Cardiac muscle cell (in vitro differentiated cells and primary cell): ENCODE data around the gene MYL12B. TPM values are rescaled to one million over a fixed set of nuclear protein-coding genes. Genes with fewer than 3 reads are reported as not detected.

Experiments used
- DNase-seq, 2 donors: peaks; one replicate each; pipeline versions ENCODE4 v3.0.0 to v3.0.0-alpha.2; 2010 to 2017; ENCODE audit warnings: low read depth in 1 of 2, low spot score in 1 of 2
- H3K27ac ChIP-seq: fragments of 200-600 bp; sonication (generic); 2 replicates; pipeline ENCODE4 v1.5.1; 2016
- H3K27me3 ChIP-seq: fragments of 200-600 bp; sonication (generic); 2 replicates; pipeline ENCODE4 v1.6.0; 2016; ENCODE audit warnings: control low read depth
- H3K36me3 ChIP-seq: fragments of 200-600 bp; sonication (generic); 2 replicates; pipeline ENCODE4 v1.5.1; 2016; ENCODE audit warnings: control low read depth
- H3K4me1 ChIP-seq: fragments of 200-600 bp; sonication (generic); 2 replicates; pipeline ENCODE4 v1.8.1; 2017; ENCODE audit warnings: low read depth, mild to moderate bottlenecking, mixed run types
- H3K4me3 ChIP-seq: fragments of 200-600 bp; sonication (generic); 2 replicates; pipeline ENCODE4 v1.5.1; 2016; ENCODE audit warnings: mild to moderate bottlenecking
- H3K9me3 ChIP-seq: fragments of 200-600 bp; sonication (generic); 2 replicates; pipeline ENCODE4 v1.5.1; 2017; ENCODE audit warnings: low read depth, mild to moderate bottlenecking, control low read depth
- CTCF ChIP-seq: IDR thresholded peaks from 2 replicates; pipeline ENCODE4 v1.5.1; 2012; ENCODE audit warnings: low read depth, mild to moderate bottlenecking, low read length
- polyA plus RNA-seq: library from polyadenylated mRNA; unstranded; fragments of >200 nt; fragmentation: Nextera tagmentation; extraction: Ambion mirVana; gene quantifications from 2 replicates; pipeline ENCODE4 v1.2.1, GENCODE V29; 2016
- total RNA-seq: library from RNA; depleted of rRNA; stranded (reverse); fragments of >200 nt; gene quantifications from 2 replicates; pipeline ENCODE4 v1.2.3, GENCODE V29; 2016

The MYL12B gene
- total and polyA plus RNA-seq, 2 experiments from 2014 or later, result 74.8 to 299 TPM

- no peak for TF ChIP-seq CTCF
- H3K4me1 ChIP-seq, result no peaks in the 10 kb centered on the region
- H3K9me3 ChIP-seq, result no peaks in the 10 kb centered on the region
- peaks cover 27% of the 10 kb centered on the region for H3K36me3 ChIP-seq
- no peaks in the 10 kb centered on the region for H3K27me3 ChIP-seq
- no peak overlapping the region for H3K4me3 ChIP-seq
- no peak for DNase-seq
- no peak overlapping the region for H3K27ac ChIP-seq
Measured at GRCh38 chr18:3279201-3280185, 17.6 kb downstream of the MYL12B start.

- TF ChIP-seq CTCF, result peak; percentile 42
- Histone ChIP-seq H3K9me3 (no peaks in the 10 kb centered on the region), H3K4me1 (no peaks in the 10 kb centered on the region), H3K4me3 (no peak overlapping the region), H3K27ac (peak overlapping the region; percentile 34), H3K36me3 (peaks cover 11% of the 10 kb centered on the region), H3K27me3 (no peaks in the 10 kb centered on the region)
- DNase-seq, result peak; percentile 85 to 88
Measured at GRCh38 chr18:3281456-3282400, 19.8 kb downstream of the MYL12B start.

GRCh38 chr18:3283253-3283863 lies 21.4 kb downstream of the MYL12B start:
- no peak for TF ChIP-seq CTCF
- H3K4me3 ChIP-seq, result no peak overlapping the region

GRCh38 chr18:3283908-3284307 lies 22.0 kb downstream of the MYL12B start:
- no peak for DNase-seq
- Histone ChIP-seq H3K27ac (no peak overlapping the region), H3K9me3 (no peaks in the 10 kb centered on the region), H3K36me3 (no peaks in the 10 kb centered on the region), H3K4me1 (no peaks in the 10 kb centered on the region), H3K4me3 (no peak overlapping the region), H3K27me3 (no peaks in the 10 kb centered on the region)
- no peak for TF ChIP-seq CTCF

More at GRCh38 chr18:3283253-3283863, 21.4 kb downstream of the MYL12B start:
- H3K4me1 ChIP-seq, result no peaks in the 10 kb centered on the region
- DNase-seq, result no peak
- no peak overlapping the region for H3K27ac ChIP-seq
- no peaks in the 10 kb centered on the region for H3K9me3 ChIP-seq
- H3K36me3 ChIP-seq, result no peaks in the 10 kb centered on the region
- H3K27me3 ChIP-seq, result no peaks in the 10 kb centered on the region

GRCh38 chr18:3284501-3284900 lies 22.6 kb downstream of the MYL12B start:
- H3K4me1 ChIP-seq, result no peaks in the 10 kb centered on the region
- no peaks in the 10 kb centered on the region for H3K9me3 ChIP-seq
- no peak for DNase-seq
- H3K27me3 ChIP-seq, result no peaks in the 10 kb centered on the region
- no peak for TF ChIP-seq CTCF
- H3K36me3 ChIP-seq, result no peaks in the 10 kb centered on the region
- H3K27ac ChIP-seq, result no peak overlapping the region
- H3K4me3 ChIP-seq, result no peak overlapping the region
